GM12864 (cell line): ENCODE measurements around the gene ECT2.
"Not testable (repeated sequence)": the region's sequence is repeated elsewhere in the genome, so short reads cannot be mapped to it uniquely, and the experiment has no call there.

Experiments
- DNase-seq: peaks from one replicate; pipeline ENCODE4 v3.0.0-alpha.2; 2011; ENCODE audit warnings: low read depth
- H3K4me3 ChIP-seq: 2 replicates; pipeline ENCODE4 v1.5.1; 2011; ENCODE audit warnings: mild to moderate bottlenecking, low read depth, low read length, control low read depth
- TF ChIP-seq, protein P1 (sequence below): IDR thresholded peaks from 2 replicates; pipeline ENCODE4 v1.5.1; 2011; ENCODE audit warnings: low read depth, mild to moderate bottlenecking, moderate library complexity, low read length, control low read depth, inconsistent platforms; ENCODE audit errors: missing control alignments

ECT2 gene

DNA sequence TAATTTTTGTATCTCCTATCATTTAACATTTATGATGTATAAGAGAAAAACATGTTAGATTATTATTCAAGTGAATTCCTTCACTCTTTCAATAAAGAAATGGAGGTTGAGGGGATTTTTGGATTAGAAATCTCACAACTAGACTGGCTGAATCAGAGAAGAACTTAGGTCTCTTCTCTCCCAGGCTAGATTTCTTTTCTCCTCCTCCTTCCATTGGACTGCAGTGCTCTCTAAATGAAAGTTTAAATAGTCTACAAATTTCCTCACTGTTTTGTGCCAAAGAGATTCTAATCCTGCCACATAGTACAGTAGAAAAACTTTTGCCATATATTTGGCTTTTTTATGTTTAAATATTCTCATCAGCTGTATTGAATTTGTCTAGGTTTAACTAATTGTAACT lies 65.8 kb downstream of the ECT2 start:
- H3K4me3 ChIP-seq, result no peak overlapping the region
- TF ChIP-seq, protein P1, sequence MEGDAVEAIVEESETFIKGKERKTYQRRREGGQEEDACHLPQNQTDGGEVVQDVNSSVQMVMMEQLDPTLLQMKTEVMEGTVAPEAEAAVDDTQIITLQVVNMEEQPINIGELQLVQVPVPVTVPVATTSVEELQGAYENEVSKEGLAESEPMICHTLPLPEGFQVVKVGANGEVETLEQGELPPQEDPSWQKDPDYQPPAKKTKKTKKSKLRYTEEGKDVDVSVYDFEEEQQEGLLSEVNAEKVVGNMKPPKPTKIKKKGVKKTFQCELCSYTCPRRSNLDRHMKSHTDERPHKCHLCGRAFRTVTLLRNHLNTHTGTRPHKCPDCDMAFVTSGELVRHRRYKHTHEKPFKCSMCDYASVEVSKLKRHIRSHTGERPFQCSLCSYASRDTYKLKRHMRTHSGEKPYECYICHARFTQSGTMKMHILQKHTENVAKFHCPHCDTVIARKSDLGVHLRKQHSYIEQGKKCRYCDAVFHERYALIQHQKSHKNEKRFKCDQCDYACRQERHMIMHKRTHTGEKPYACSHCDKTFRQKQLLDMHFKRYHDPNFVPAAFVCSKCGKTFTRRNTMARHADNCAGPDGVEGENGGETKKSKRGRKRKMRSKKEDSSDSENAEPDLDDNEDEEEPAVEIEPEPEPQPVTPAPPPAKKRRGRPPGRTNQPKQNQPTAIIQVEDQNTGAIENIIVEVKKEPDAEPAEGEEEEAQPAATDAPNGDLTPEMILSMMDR, result no peak
- no peak for DNase-seq

DNA sequence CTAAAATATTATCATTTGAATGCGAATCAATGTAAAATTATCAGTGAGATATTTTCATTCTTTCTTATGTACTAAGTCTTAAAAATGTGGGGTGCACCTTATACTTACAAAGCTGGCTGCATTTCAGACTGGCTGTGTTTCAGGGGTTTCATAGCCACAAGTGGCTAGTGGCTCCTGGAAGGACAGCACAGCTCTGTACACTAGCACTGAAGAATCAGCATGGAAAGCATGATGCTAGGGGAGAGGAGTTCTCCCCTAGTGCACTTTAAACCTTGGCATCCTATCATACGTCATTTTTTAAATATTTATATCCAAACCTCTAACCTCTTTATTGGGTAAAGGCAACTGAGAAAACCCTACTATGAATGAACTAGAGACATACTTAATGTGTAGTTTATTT lies 66.4 kb downstream of the ECT2 start:
- no peak for DNase-seq
- TF ChIP-seq, protein P1, result no peak
- H3K4me3 ChIP-seq, result no peak overlapping the region

DNA sequence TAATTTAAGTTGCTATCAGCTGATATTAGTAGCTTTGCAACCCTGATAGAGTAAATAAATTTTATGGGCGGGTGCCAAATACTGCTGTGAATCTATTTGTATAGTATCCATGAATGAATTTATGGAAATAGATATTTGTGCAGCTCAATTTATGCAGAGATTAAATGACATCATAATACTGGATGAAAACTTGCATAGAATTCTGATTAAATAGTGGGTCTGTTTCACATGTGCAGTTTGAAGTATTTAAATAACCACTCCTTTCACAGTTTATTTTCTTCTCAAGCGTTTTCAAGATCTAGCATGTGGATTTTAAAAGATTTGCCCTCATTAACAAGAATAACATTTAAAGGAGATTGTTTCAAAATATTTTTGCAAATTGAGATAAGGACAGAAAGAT lies 70.0 kb downstream of the ECT2 start:
- no peak overlapping the region for H3K4me3 ChIP-seq
- TF ChIP-seq, protein P1, result no peak
- no peak for DNase-seq

DNA sequence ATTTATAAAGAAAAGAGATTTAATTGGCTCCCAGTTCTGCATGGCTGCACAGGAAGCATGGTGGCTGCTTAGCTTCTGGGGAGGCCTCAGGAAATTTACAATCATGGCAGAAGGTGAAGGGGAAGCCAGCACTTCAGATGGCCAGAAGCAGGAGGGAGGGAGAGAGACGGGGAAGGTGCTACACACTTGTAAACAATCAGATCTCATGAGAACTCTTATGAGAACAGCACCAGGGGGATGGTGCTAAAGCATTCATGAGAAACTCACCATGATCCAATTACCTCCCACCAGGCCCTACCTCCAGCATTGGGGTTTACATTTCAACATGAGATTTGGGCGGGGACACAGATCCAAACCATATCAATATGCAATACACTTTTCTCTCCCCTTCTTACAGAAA lies 73.7 kb downstream of the ECT2 start:
- DNase-seq, result no peak
- TF ChIP-seq, protein P1, result no peak
- H3K4me3 ChIP-seq, result no peak overlapping the region

DNA sequence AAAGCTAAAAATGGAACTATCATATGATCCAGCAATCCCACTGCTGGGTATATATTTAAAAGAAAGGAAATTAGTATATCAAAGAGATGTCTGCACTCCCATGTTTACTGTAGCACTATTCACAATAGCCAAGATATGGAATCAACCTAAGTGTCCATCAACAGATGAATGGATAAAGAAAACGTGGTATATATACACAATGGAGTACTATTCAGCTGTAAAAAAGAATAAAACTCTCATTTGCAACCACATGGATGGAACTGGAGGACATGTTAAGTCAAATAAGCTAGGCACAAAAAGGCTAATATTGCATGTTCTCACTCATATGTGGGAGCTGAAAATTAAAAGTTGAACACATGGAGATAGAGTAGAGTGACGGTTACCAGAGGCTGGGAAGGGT lies 76.7 kb downstream of the ECT2 start:
- H3K4me3 ChIP-seq, DNase-seq: not testable (repeated sequence)

DNA sequence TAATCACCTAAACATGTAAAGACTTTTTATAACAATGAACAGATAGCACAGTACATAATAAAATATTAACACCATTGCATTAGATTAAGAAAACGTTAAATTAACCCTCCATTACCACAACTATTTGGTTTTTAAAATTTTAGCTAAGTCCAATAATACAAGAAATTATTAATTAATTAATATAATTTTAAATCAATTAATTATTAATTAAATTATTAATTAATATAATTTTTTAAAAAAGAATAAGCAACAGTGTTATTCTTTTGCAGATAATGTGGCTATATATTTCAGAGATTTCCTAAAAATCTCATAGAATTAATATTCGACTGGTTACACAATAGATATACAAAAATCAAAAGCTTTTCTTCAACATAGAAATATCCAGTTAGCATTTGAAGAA lies 82.5 kb downstream of the ECT2 start:
- no peak overlapping the region for H3K4me3 ChIP-seq
- TF ChIP-seq, protein P1, result no peak
- no peak for DNase-seq

DNA sequence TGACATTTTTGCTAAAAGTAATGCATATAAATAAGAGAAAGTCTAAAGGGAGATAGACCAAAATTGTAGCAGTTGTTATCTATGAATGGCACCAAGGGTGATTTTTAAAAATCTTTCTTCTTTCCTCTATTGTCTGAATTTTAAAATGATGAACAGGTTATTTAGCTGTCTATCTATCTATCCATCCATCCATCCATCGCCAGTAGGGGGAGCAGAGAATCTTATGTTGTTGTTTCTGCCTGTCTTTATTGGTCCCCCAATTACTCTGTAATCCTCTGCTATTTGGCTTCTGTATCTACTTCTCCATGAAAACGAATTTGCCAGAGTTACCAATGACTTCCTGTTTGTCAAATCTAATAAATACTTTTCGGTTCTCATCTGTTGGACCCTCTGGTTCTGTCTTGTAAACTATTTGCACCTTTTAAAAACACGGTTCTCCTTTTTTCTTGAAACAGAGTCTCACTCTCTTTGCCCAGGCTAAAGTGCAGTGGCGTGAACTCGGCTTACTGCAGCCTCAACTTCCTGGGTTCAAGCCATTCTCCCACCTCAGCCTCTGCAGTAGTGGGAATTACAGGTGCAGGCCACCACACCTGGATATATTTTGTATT lies 86.0 kb downstream of the ECT2 start:
- TF ChIP-seq, protein P1, result peak; percentile 71
- no peak overlapping the region for H3K4me3 ChIP-seq
- peak; percentile 5 for DNase-seq
